HEK293 (cell line): Measurements from ENCODE around the gene COIL.

ENCODE experiments used
- CTCF ChIA-PET: fragments of 350-600 bp; formaldehyde crosslinking; extraction: SDS; loops from one replicate; lab custom pipeline; 2021; ENCODE audit warnings: antibody characterized with exemption; lab: Yijun Ruan, JAX
- POLR2A ChIA-PET: fragments of 300-600 bp; formaldehyde crosslinking; extraction: SDS; loops from one replicate; lab custom pipeline; 2020; ENCODE audit warnings: antibody characterized with exemption, inconsistent platforms; lab: Yijun Ruan, JAX
- H3K27ac ChIP-seq: fragments of 200-500 bp; sonication (Bioruptor generic); 2 replicates; pipeline ENCODE4 v1.5.1; 2014; ENCODE audit warnings: low read depth, low read length, control low read depth, inconsistent platforms; ENCODE audit errors: extremely low read depth
- H3K36me3 ChIP-seq, 2 experiments: fragments of 200-500 bp in 1 of 2; sonication (Bioruptor generic) in 1 of 2; 1 replicate in 1 of 2; 2 replicates in 1 of 2; pipeline ENCODE4 v1.5.1; 2014 to 2017; ENCODE audit warnings: inconsistent platforms in 2 of 2, low read length in 2 of 2; ENCODE audit not compliant: control insufficient read depth in 2 of 2, insufficient read depth in 1 of 2
- H3K4me1 ChIP-seq: fragments of 200-500 bp; sonication (Bioruptor generic); 2 replicates; pipeline ENCODE4 v1.5.1; 2014; ENCODE audit warnings: mild to moderate bottlenecking, low read length, inconsistent platforms; ENCODE audit not compliant: control insufficient read depth, insufficient read depth
- H3K4me3 ChIP-seq: 2 replicates; pipeline ENCODE4 v1.5.1; 2011; ENCODE audit warnings: low read depth, mild to moderate bottlenecking, control low read depth, low read length, moderate library complexity
- H3K9me3 ChIP-seq: fragments of 200-500 bp; sonication (Bioruptor generic); 2 replicates; pipeline ENCODE4 v1.5.1; 2014; ENCODE audit warnings: low read depth, low read length, inconsistent platforms; ENCODE audit not compliant: control insufficient read depth, insufficient read depth
- AEBP2 ChIP-seq: fragments of 450-650 bp; formaldehyde crosslinking; IDR thresholded peaks from 2 replicates; pipeline ENCODE4 v1.5.1; 2016; ENCODE audit warnings: missing biosample characterization, missing genetic modification characterization, borderline replicate concordance
- GFI1B ChIP-seq: fragments of 450-650 bp; formaldehyde crosslinking; IDR thresholded peaks from 2 replicates; pipeline ENCODE4 v1.5.1; 2016; ENCODE audit warnings: missing biosample characterization, missing genetic modification characterization
- HIC1 ChIP-seq: fragments of 450-650 bp; formaldehyde crosslinking; IDR thresholded peaks from 2 replicates; pipeline ENCODE4 v1.5.1; 2016; ENCODE audit warnings: missing biosample characterization, missing genetic modification characterization
- MYNN ChIP-seq: fragments of 450-650 bp; formaldehyde crosslinking; IDR thresholded peaks from 2 replicates; pipeline ENCODE4 v1.5.1; 2016; ENCODE audit warnings: missing biosample characterization, missing genetic modification characterization, borderline replicate concordance
- YY1 ChIP-seq: fragments of 450-650 bp; formaldehyde crosslinking; IDR thresholded peaks from 2 replicates; pipeline ENCODE4 v1.5.1; 2018; ENCODE audit warnings: missing biosample characterization, missing genetic modification characterization
- ZBTB8A ChIP-seq: fragments of 450-650 bp; formaldehyde crosslinking; IDR thresholded peaks from 2 replicates; pipeline ENCODE4 v1.5.1; 2016; ENCODE audit warnings: missing biosample characterization, missing genetic modification characterization
- ZIC2 ChIP-seq: fragments of 450-650 bp; formaldehyde crosslinking; IDR thresholded peaks from 2 replicates; pipeline ENCODE4 v1.5.1; 2016; ENCODE audit warnings: missing biosample characterization, missing genetic modification characterization
- ZNF112 ChIP-seq: fragments of 450-650 bp; formaldehyde crosslinking; IDR thresholded peaks from 2 replicates; pipeline ENCODE4 v1.5.0; 2017; ENCODE audit warnings: missing biosample characterization, missing genetic modification characterization
- ZNF121 ChIP-seq: fragments of 450-650 bp; formaldehyde crosslinking; IDR thresholded peaks from 2 replicates; pipeline ENCODE4 v1.5.1; 2016; ENCODE audit warnings: missing biosample characterization, missing genetic modification characterization
- ZNF146 ChIP-seq: fragments of 450-650 bp; formaldehyde crosslinking; IDR thresholded peaks from 2 replicates; pipeline ENCODE4 v1.5.1; 2016; ENCODE audit warnings: missing biosample characterization, missing genetic modification characterization
- ZNF239 ChIP-seq: fragments of 450-650 bp; formaldehyde crosslinking; IDR thresholded peaks from 2 replicates; pipeline ENCODE4 v1.5.1; 2016; ENCODE audit warnings: missing biosample characterization, missing genetic modification characterization
- ZNF394 ChIP-seq: fragments of 450-650 bp; formaldehyde crosslinking; IDR thresholded peaks from 2 replicates; pipeline ENCODE4 v1.5.1; 2016; ENCODE audit warnings: missing biosample characterization, missing genetic modification characterization, mild to moderate bottlenecking, moderate library complexity, borderline replicate concordance
- ZNF510 ChIP-seq: fragments of 450-650 bp; formaldehyde crosslinking; IDR thresholded peaks from 2 replicates; pipeline ENCODE4 v1.5.1; 2018; ENCODE audit warnings: mild to moderate bottlenecking, missing genetic modification characterization, missing biosample characterization; ENCODE audit not compliant: insufficient replicate concordance
- ZNF626 ChIP-seq: fragments of 450-650 bp; sonication (Bioruptor Pico); formaldehyde crosslinking; IDR thresholded peaks from 2 replicates; pipeline ENCODE4 v1.5.1; 2018; ENCODE audit warnings: missing biosample characterization, missing genetic modification characterization, inconsistent platforms
- ZNF776 ChIP-seq: fragments of 450-650 bp; formaldehyde crosslinking; IDR thresholded peaks from 2 replicates; pipeline ENCODE4 v1.5.0; 2017; ENCODE audit warnings: missing biosample characterization, missing genetic modification characterization, borderline replicate concordance
- ZNF777 ChIP-seq: fragments of 450-650 bp; formaldehyde crosslinking; IDR thresholded peaks from 2 replicates; pipeline ENCODE4 v1.5.1; 2017; ENCODE audit warnings: missing biosample characterization, missing genetic modification characterization, borderline replicate concordance
- TF ChIP-seq, protein P1 (sequence below): fragments of 450-650 bp; formaldehyde crosslinking; IDR thresholded peaks from 2 replicates; pipeline ENCODE4 v1.5.1; 2016; ENCODE audit warnings: missing biosample characterization, missing genetic modification characterization
- TF ChIP-seq, protein P2 (sequence below): fragments of 450-650 bp; formaldehyde crosslinking; IDR thresholded peaks from 2 replicates; pipeline ENCODE4 v1.5.1; 2016; ENCODE audit warnings: missing biosample characterization, missing genetic modification characterization
- TF ChIP-seq, protein P3 (sequence below): fragments of 450-650 bp; IDR thresholded peaks from 2 replicates; pipeline ENCODE4 v1.5.1; 2018; ENCODE audit warnings: missing biosample characterization, missing genetic modification characterization
- TF ChIP-seq, protein P4 (sequence below): fragments of 450-650 bp; formaldehyde crosslinking; IDR thresholded peaks from 2 replicates; pipeline ENCODE4 v1.5.1; 2017; ENCODE audit warnings: missing biosample characterization, missing genetic modification characterization

Gene COIL

DNA sequence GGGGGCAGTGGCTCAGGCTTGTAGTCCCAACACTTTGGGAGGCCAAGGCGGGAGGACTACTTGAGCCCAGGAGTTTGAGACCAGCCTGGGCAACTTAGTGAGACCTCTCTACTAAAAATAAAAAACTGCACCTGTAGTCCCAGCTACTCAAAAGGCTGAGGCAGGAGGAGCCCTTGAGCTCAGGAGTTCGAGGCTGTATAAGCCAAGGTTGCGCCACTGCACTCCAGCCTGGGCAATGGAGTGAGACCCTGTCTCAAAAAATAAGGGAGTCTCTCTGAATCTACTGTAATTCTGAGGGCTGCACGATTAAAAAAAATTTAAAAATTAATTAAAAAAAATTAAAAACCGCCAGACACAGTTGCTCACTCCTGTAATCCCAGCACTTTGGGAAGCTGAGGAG, 3.9 kb downstream of the COIL start:
- CTCF ChIA-PET, result no interaction called here
- Histone ChIP-seq H3K9me3 (no peaks in the 10 kb centered on the region), H3K27ac (no peak overlapping the region), H3K4me1 (no peaks in the 10 kb centered on the region), H3K4me3 (no peak overlapping the region)
- TF ChIP-seq ZNF121 (tag by site-specific recombination), result 0 out of 2 replicates have a peak, but pooled peaks have one; percentile 8
- TF ChIP-seq, protein P1, sequence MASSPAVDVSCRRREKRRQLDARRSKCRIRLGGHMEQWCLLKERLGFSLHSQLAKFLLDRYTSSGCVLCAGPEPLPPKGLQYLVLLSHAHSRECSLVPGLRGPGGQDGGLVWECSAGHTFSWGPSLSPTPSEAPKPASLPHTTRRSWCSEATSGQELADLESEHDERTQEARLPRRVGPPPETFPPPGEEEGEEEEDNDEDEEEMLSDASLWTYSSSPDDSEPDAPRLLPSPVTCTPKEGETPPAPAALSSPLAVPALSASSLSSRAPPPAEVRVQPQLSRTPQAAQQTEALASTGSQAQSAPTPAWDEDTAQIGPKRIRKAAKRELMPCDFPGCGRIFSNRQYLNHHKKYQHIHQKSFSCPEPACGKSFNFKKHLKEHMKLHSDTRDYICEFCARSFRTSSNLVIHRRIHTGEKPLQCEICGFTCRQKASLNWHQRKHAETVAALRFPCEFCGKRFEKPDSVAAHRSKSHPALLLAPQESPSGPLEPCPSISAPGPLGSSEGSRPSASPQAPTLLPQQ (tag by site-specific recombination), result no peak
- TF ChIP-seq, all 188 proteins: peak for 1
- POLR2A ChIA-PET, result no interaction called here
- peaks cover 0 to 11% of the 10 kb centered on the region in 2 experiments; a peak in 2 of 3 replicates for H3K36me3 ChIP-seq

DNA sequence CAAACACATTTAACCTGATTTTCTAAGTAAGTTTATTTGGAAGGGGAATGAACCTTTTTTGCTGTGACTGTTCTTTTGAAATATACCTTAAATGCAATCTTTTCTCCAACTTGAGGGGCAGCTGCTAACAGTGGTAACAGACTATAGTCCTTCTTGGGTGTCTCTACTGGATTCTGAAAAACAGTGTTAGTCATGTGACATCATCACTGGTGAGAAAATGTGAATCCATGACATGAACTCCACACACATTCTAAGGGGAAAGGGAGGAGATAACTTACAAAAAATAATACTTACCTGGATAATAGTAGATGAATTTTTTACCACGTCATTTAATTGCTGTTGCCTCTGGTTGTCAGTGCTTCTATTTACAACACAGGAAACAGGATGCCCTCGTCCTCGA, 11.3 kb downstream of the COIL start:
- Histone ChIP-seq H3K4me1 (no peaks in the 10 kb centered on the region), H3K36me3 (peaks cover 52 to 62% of the 10 kb centered on the region in 2 experiments), H3K4me3 (no peak overlapping the region), H3K27ac (no peak overlapping the region), H3K9me3 (no peaks in the 10 kb centered on the region)
- ChIA-PET POLR2A (no interaction called here), CTCF (interaction anchor here (1.0 kb wide), 1 partner anchor 130 kb away, joined by 4 read pairs; no protein-coding TSS in a partner anchor)
- TF ChIP-seq AEBP2 (tag by site-specific recombination), result no peak
- no peak for TF ChIP-seq HIC1 (tag by site-specific recombination)
- no peak for TF ChIP-seq ZIC2 (tag by site-specific recombination)
- TF ChIP-seq ZNF777 (tag by site-specific recombination), result no peak
- TF ChIP-seq ZNF776 (tag by site-specific recombination), result no peak
- no peak for TF ChIP-seq ZNF239 (tag by site-specific recombination)
- no peak for TF ChIP-seq GFI1B (tag by site-specific recombination)
- TF ChIP-seq ZNF626 (tag by site-specific recombination), result no peak
- TF ChIP-seq ZNF112, result no peak
- no peak for TF ChIP-seq YY1 (tag by site-specific recombination)
- TF ChIP-seq, protein P2, sequence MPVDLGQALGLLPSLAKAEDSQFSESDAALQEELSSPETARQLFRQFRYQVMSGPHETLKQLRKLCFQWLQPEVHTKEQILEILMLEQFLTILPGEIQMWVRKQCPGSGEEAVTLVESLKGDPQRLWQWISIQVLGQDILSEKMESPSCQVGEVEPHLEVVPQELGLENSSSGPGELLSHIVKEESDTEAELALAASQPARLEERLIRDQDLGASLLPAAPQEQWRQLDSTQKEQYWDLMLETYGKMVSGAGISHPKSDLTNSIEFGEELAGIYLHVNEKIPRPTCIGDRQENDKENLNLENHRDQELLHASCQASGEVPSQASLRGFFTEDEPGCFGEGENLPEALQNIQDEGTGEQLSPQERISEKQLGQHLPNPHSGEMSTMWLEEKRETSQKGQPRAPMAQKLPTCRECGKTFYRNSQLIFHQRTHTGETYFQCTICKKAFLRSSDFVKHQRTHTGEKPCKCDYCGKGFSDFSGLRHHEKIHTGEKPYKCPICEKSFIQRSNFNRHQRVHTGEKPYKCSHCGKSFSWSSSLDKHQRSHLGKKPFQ, result no peak
- no peak for TF ChIP-seq ZNF510 (tag by site-specific recombination)
- no peak for TF ChIP-seq ZNF146 (tag by site-specific recombination)
- TF ChIP-seq, protein P3, sequence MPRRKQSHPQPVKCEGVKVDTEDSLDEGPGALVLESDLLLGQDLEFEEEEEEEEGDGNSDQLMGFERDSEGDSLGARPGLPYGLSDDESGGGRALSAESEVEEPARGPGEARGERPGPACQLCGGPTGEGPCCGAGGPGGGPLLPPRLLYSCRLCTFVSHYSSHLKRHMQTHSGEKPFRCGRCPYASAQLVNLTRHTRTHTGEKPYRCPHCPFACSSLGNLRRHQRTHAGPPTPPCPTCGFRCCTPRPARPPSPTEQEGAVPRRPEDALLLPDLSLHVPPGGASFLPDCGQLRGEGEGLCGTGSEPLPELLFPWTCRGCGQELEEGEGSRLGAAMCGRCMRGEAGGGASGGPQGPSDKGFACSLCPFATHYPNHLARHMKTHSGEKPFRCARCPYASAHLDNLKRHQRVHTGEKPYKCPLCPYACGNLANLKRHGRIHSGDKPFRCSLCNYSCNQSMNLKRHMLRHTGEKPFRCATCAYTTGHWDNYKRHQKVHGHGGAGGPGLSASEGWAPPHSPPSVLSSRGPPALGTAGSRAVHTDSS (tag by site-specific recombination), result no peak
- no peak for TF ChIP-seq MYNN (tag by site-specific recombination)
- no peak for TF ChIP-seq ZBTB8A (tag by site-specific recombination)
- TF ChIP-seq, protein P4, sequence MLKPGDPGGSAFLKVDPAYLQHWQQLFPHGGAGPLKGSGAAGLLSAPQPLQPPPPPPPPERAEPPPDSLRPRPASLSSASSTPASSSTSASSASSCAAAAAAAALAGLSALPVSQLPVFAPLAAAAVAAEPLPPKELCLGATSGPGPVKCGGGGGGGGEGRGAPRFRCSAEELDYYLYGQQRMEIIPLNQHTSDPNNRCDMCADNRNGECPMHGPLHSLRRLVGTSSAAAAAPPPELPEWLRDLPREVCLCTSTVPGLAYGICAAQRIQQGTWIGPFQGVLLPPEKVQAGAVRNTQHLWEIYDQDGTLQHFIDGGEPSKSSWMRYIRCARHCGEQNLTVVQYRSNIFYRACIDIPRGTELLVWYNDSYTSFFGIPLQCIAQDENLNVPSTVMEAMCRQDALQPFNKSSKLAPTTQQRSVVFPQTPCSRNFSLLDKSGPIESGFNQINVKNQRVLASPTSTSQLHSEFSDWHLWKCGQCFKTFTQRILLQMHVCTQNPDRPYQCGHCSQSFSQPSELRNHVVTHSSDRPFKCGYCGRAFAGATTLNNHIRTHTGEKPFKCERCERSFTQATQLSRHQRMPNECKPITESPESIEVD (tag by site-specific recombination), result no peak
- no peak for TF ChIP-seq ZNF394 (tag by site-specific recombination)
